Measurements from ENCODE around the gene PPP1R10. TPM values are rescaled to one million over a fixed set of nuclear protein-coding genes. Genes with fewer than 3 reads are reported as not detected.

PPP1R10 gene
- total and polyA plus RNA-seq, 2 of the 13 experiments (the other 11 are each of a cell fraction or from before 2014, with no cell fraction given), result 26.3 to 38.4 TPM

DNA sequence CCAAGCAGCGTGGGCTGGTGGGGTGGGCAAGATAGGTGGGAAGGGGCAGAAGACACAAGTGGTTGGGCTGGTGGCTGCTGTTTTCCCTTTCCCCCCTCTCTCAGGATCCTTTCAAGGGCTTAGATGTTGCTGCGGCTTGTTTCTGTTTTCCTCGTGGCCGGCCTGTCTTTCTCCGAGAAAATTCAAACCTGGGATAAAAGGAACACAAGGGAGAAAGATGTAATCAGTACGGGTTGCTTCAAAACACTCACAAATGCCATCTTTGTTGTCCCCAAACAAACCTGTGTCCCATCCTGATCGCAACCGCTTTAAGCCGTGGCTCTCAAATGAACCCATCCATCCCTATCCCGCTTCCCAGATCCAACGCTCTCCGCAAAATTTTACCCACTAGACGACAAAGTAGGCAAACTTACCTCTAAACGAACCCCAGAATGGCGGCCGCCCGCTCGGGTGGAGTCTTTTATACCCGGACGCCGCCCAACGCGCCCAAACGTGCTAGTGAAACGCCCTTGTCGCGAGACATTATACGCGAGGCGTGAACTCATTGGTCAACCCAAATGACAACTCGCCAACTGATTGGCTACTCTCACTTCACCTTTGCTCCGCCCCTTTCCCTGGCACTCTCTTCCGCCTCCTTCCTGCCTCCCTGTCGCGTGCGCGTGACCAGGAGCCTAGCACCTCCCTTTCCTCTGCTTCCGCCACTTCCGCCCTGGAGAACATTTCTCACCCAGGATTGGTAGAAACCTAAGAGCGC lies at the start of gene PPP1R10 (continued):
- TF ChIP-seq ZNF740 (CRISPR knock-in tag; IDR thresholded peaks at IDR 0.05), result no peak
- TF ChIP-seq REPIN1 (CRISPR knock-in tag; IDR thresholded peaks at IDR 0.05; ENCODE audit: borderline replicate concordance, low read depth), result peak; percentile 90
- TF ChIP-seq HNF4G (IDR thresholded peaks at IDR 0.05; ENCODE audit: borderline replicate concordance, low read depth, low read length), result no peak; the same call in 1 of the 2 replicates
- no peak for TF ChIP-seq HNF4G (CRISPR knock-in tag; IDR thresholded peaks at IDR 0.05; ENCODE audit: borderline replicate concordance, low read depth)
- peak; percentile 79 for TF ChIP-seq KDM5B (CRISPR knock-in tag; IDR thresholded peaks at IDR 0.05; ENCODE audit: borderline replicate concordance)
- no peak for TF ChIP-seq TEAD3 (CRISPR knock-in tag; optimal IDR thresholded peaks at IDR 0.05; ENCODE audit: borderline replicate concordance)
- TF ChIP-seq NR2F2 (IDR thresholded peaks at IDR 0.05; ENCODE audit: borderline replicate concordance, low read depth), result no peak
- TF ChIP-seq TFE3 (CRISPR knock-in tag; IDR thresholded peaks at IDR 0.05), result peak; percentile 99
- no peak for TF ChIP-seq ZNF556 (CRISPR knock-in tag; IDR thresholded peaks at IDR 0.05; ENCODE audit: borderline replicate concordance)
- no peak for TF ChIP-seq ZFP36 (IDR thresholded peaks at IDR 0.05; ENCODE audit: borderline replicate concordance, low read depth, low read length, partially characterized antibody)
- TF ChIP-seq ZNF362 (CRISPR knock-in tag; IDR thresholded peaks at IDR 0.05; ENCODE audit: borderline replicate concordance), result no peak
- 0 out of 2 replicates have a peak, but pooled peaks have one; percentile 34 for TF ChIP-seq ZNF629 (CRISPR knock-in tag; conservative IDR thresholded peaks at IDR 0.05)
- no peak for TF ChIP-seq ZNF672 (CRISPR knock-in tag; IDR thresholded peaks at IDR 0.05)
- TF ChIP-seq ZNF75D (CRISPR knock-in tag; IDR thresholded peaks at IDR 0.05; ENCODE audit: borderline replicate concordance), result no peak
- TF ChIP-seq, protein P1, sequence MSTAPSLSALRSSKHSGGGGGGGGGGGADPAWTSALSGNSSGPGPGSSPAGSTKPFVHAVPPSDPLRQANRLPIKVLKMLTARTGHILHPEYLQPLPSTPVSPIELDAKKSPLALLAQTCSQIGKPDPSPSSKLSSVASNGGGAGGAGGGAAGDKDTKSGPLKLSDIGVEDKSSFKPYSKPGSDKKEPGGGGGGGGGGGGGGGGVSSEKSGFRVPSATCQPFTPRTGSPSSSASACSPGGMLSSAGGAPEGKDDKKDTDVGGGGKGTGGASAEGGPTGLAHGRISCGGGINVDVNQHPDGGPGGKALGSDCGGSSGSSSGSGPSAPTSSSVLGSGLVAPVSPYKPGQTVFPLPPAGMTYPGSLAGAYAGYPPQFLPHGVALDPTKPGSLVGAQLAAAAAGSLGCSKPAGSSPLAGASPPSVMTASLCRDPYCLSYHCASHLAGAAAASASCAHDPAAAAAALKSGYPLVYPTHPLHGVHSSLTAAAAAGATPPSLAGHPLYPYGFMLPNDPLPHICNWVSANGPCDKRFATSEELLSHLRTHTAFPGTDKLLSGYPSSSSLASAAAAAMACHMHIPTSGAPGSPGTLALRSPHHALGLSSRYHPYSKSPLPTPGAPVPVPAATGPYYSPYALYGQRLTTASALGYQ (CRISPR knock-in tag; IDR thresholded peaks at IDR 0.05), result peak; percentile 89
- peak; percentile 54; the same call in 1 of the 2 replicates for TF ChIP-seq ZNF441 (CRISPR knock-in tag; IDR thresholded peaks at IDR 0.05; ENCODE audit: borderline replicate concordance)
- TF ChIP-seq RARG (CRISPR knock-in tag; IDR thresholded peaks at IDR 0.05; ENCODE audit: low read depth), result no peak
- TF ChIP-seq TARDBP (CRISPR knock-in tag; IDR thresholded peaks at IDR 0.05), result peak; percentile 65
- no peak for TF ChIP-seq ZNF484 (CRISPR knock-in tag; IDR thresholded peaks at IDR 0.05; ENCODE audit: borderline replicate concordance, low read depth)
- peak; percentile 78; the same call in 1 of the 2 replicates for TF ChIP-seq POGZ (CRISPR knock-in tag; IDR thresholded peaks at IDR 0.05)
- no peak for TF ChIP-seq ZNF496 (CRISPR knock-in tag; IDR thresholded peaks at IDR 0.05; ENCODE audit: insufficient replicate concordance)
- TF ChIP-seq ZNF713 (CRISPR knock-in tag; IDR thresholded peaks at IDR 0.05), result no peak
- no peak for TF ChIP-seq MBNL3 (CRISPR knock-in tag; conservative IDR thresholded peaks at IDR 0.05)
- no peak; the same call in 2 of the 3 replicates for TF ChIP-seq MXI1 (IDR thresholded peaks at IDR 0.05; ENCODE audit: borderline replicate concordance, low read depth, low read length)
- no peak for TF ChIP-seq ZMYM3 (CRISPR knock-in tag; IDR thresholded peaks at IDR 0.05)
- peak; percentile 90; the same call in 1 of the 2 replicates for TF ChIP-seq ETV6 (CRISPR knock-in tag; conservative IDR thresholded peaks at IDR 0.05)
